K562 (cell line): Measurements from ENCODE around the gene SLC25A2. TPM values are rescaled to one million over a fixed set of nuclear protein-coding genes. Genes with fewer than 3 reads are reported as not detected.

Source experiments
- ASH1L ChIP-seq: fragments of 450-650 bp; IDR thresholded peaks from 2 replicates; pipeline ENCODE4 v1.6.1; 2018; ENCODE audit warnings: borderline replicate concordance, mild to moderate bottlenecking, low read depth; ENCODE audit not compliant: partially characterized antibody
- HDAC1 ChIP-seq, 2 experiments: fragments of 450-650 bp; IDR thresholded peaks; 2 replicates each; pipeline ENCODE4 v1.6.1; 2016 to 2017; ENCODE audit warnings: inconsistent platforms in 1 of 2, mild to moderate bottlenecking in 1 of 2, moderate library complexity in 1 of 2
- ILF3 ChIP-seq: fragments of 450-650 bp; IDR thresholded peaks from 2 replicates; pipeline ENCODE4 v1.6.1; 2018; ENCODE audit warnings: antibody characterized with exemption, mild to moderate bottlenecking, moderate library complexity, borderline replicate concordance
- L3MBTL2 ChIP-seq: fragments of 450-650 bp; IDR thresholded peaks from 2 replicates; pipeline ENCODE4 v1.6.1; 2016; ENCODE audit warnings: mild to moderate bottlenecking, moderate library complexity
- MAFF ChIP-seq: IDR thresholded peaks from 2 replicates; pipeline ENCODE4 v1.6.1; 2012; ENCODE audit warnings: low read length, improper control_type of control experiment
- NBN ChIP-seq: fragments of 450-650 bp; IDR thresholded peaks from 2 replicates; pipeline ENCODE4 v1.6.1; 2016; ENCODE audit warnings: low read depth, mild to moderate bottlenecking
- NRF1 ChIP-seq, 2 experiments: fragments of 450-650 bp; IDR thresholded peaks in 1 of 2; conservative IDR thresholded peaks in 1 of 2; 2 replicates each; pipeline ENCODE4 v1.6.1; 2014; ENCODE audit warnings: mild to moderate bottlenecking in 2 of 2
- PHB2 ChIP-seq: fragments of 450-650 bp; IDR thresholded peaks from 2 replicates; pipeline ENCODE4 v1.6.1; 2017; ENCODE audit warnings: low read depth
- RAD21 ChIP-seq, 2 experiments: fragments of 250-450 bp in 1 of 2; fragments of 450-650 bp in 1 of 2; sonication (Bioruptor Pico) in 1 of 2; formaldehyde crosslinking in 1 of 2; IDR thresholded peaks in 1 of 2; conservative IDR thresholded peaks in 1 of 2; 2 replicates each; pipeline versions ENCODE4 v1.4.0 to v1.8.0; 2020 to 2022; ENCODE audit warnings: mild to moderate bottlenecking in 2 of 2, moderate library complexity in 1 of 2
- SRSF7 ChIP-seq: fragments of 200-400 bp; formaldehyde crosslinking; optimal IDR thresholded peaks from 2 replicates; pipeline ENCODE3; 2017; ENCODE audit warnings: mild to moderate bottlenecking, low read depth, low read length
- TOE1 ChIP-seq, 2 experiments: fragments of 450-650 bp in 1 of 2; sonication (generic) in 1 of 2; formaldehyde crosslinking in 1 of 2; IDR thresholded peaks; 2 replicates each; pipeline versions ENCODE4 v1.7.1 to v1.8.0; 2016 to 2022; ENCODE audit warnings: borderline replicate concordance in 2 of 2, mild to moderate bottlenecking in 2 of 2, antibody characterized with exemption in 1 of 2, inconsistent platforms in 1 of 2, low read depth in 1 of 2, missing genetic modification reagents in 1 of 2, moderate library complexity in 1 of 2
- ZFX ChIP-seq: sonication (generic); formaldehyde crosslinking; IDR thresholded peaks from 2 replicates; pipeline ENCODE4 v1.8.0; 2022; ENCODE audit warnings: mild to moderate bottlenecking, missing genetic modification reagents, moderate library complexity
- ZNF347 ChIP-seq: fragments of 450-650 bp; formaldehyde crosslinking; IDR thresholded peaks from 2 replicates; pipeline ENCODE4 v1.4.0; 2020; ENCODE audit warnings: low read depth, mild to moderate bottlenecking, moderate library complexity
- ZNF583 ChIP-seq: fragments of 250-450 bp; sonication (Bioruptor Pico); IDR thresholded peaks from 2 replicates; pipeline ENCODE4 v1.4.0; 2020
- ZNF717 ChIP-seq: fragments of 250-450 bp; sonication (Bioruptor Pico); IDR thresholded peaks from 2 replicates; pipeline ENCODE4 v1.5.0; 2021
- polyA plus RNA-seq, 8 experiments: library from polyadenylated mRNA; depleted of rRNA in 4 of 8; stranded (reverse) in 5 of 8; unstranded in 3 of 8; fragments of >200 nt; fragmentation: Nextera tagmentation in 2 of 8; fragmentation: Illumina TruSeq in 1 of 8; extraction: Ambion mirVana in 2 of 8; extraction: Trizol in 1 of 8; gene quantifications; 2 replicates each; pipeline versions ENCODE4 v1.2.1 to v1.2.3, GENCODE V29; 2011 to 2014; ENCODE audit warnings: inconsistent platforms in 1 of 8, missing spikeins in 1 of 8
- total RNA-seq, 7 experiments: library from RNA; depleted of rRNA in 6 of 7; stranded (reverse); fragments of >200 nt in 6 of 7; fragmentation: Illumina TruSeq in 2 of 7; extraction: Trizol in 2 of 7; gene quantifications; 2 replicates each; pipeline versions ENCODE4 v1.2.1 to v1.2.3, GENCODE V29; 2011 to 2021; ENCODE audit warnings: low replicate concordance in 1 of 7
- TF ChIP-seq, protein P1 (sequence below): fragments of 450-650 bp; formaldehyde crosslinking; IDR thresholded peaks from 2 replicates; pipeline ENCODE4 v1.4.0; 2020; ENCODE audit warnings: mild to moderate bottlenecking, moderate library complexity
- TF ChIP-seq, protein P2 (sequence below): fragments of 250-450 bp; sonication (Bioruptor Pico); IDR thresholded peaks from 2 replicates; pipeline ENCODE4 v1.8.0; 2021; ENCODE audit warnings: moderate library complexity, mild to moderate bottlenecking, inconsistent platforms
- TF ChIP-seq, protein P3 (sequence below): fragments of 250-450 bp; sonication (Bioruptor Pico); IDR thresholded peaks from 2 replicates; pipeline ENCODE4 v1.5.1; 2021; ENCODE audit warnings: mild to moderate bottlenecking
- TF ChIP-seq, protein P4 (sequence below): IDR thresholded peaks from 3 replicates; pipeline ENCODE4 v1.6.1; 2011; ENCODE audit warnings: borderline replicate concordance, mild to moderate bottlenecking, moderate library complexity; ENCODE audit not compliant: insufficient read length; ENCODE audit errors: extremely low read depth

The SLC25A2 gene
- total and polyA plus RNA-seq, 9 of the 15 experiments (the other 6 are each of a cell fraction or from before 2014, with no cell fraction given) = 0.09 to 0.11 (median 0.11) TPM; not detected in 6

DNA sequence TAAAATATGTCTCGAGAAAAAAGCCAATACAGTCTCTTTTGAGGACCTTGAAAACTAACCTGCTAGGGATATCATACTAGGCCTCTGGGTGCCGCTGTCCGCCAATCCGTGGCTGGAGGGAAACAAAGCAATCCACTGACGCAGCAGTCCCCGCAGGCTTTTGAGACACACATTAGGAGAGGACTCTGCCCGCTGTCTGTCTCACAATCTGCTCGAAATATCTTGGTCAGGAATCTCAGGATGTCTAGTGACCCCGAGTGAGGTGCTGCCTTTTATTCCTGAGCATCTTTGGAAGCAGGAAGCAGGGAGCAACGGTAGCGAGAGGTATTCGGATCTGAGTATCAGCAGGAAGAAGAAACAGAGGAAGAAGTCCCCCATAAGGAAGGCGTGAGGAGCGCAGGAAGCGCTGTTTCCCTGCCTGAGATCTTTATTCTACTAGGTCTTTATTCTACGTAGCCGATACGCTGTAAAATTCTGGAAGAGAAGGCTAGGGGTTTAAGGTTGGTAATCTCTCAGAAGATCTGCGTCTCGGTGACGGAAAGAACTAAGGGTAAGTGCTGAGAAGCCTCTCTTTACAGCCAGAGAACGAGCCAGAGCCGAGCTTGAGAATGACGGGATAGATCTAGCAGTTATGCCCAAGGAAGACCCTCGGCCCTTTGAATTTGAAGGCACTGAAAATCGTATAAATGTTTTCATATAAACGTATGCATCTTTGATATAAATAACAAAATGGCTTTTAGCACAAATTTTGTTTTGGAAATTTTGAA is 22.4 kb upstream of the SLC25A2 start (continued):
- TF ChIP-seq ILF3 (no peak), MAFF (peak; percentile 37; the same call in 1 of the 2 replicates), RAD21 (CRISPR knock-in tag; conservative IDR thresholded peaks at IDR 0.05 in 1 of 2, IDR thresholded peaks at IDR 0.05 in 1 of 2) (peak; percentile 62), ZFX (no peak), L3MBTL2 (peak; percentile 91), TOE1 (IDR thresholded peaks at IDR 0.05; ENCODE audit: borderline replicate concordance) (0 out of 2 replicates have a peak, but pooled peaks have one; percentile 35), TOE1 (CRISPR knock-in tag; IDR thresholded peaks at IDR 0.05; ENCODE audit: borderline replicate concordance, low read depth) (no peak), SRSF7 (no peak), HDAC1 (IDR thresholded peaks at IDR 0.05) (no peak), ZNF717 (CRISPR knock-in tag) (no peak), ZNF583 (CRISPR knock-in tag) (no peak), PHB2 (no peak), NRF1 (conservative IDR thresholded peaks at IDR 0.05 in 1 of 2, IDR thresholded peaks at IDR 0.05 in 1 of 2) (peak; percentile 33 to 54; a peak in 3 of 4 replicates), NBN (no peak), ASH1L (peak; percentile 22), ZNF347 (CRISPR knock-in tag) (no peak)
- TF ChIP-seq, protein P1, sequence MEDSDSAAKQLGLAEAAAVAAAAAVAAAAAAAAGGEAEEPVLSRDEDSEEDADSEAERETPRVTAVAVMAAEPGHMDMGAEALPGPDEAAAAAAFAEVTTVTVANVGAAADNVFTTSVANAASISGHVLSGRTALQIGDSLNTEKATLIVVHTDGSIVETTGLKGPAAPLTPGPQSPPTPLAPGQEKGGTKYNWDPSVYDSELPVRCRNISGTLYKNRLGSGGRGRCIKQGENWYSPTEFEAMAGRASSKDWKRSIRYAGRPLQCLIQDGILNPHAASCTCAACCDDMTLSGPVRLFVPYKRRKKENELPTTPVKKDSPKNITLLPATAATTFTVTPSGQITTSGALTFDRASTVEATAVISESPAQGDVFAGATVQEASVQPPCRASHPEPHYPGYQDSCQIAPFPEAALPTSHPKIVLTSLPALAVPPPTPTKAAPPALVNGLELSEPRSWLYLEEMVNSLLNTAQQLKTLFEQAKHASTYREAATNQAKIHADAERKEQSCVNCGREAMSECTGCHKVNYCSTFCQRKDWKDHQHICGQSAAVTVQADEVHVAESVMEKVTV (CRISPR knock-in tag) = peak; percentile 55
- TF ChIP-seq, protein P2, sequence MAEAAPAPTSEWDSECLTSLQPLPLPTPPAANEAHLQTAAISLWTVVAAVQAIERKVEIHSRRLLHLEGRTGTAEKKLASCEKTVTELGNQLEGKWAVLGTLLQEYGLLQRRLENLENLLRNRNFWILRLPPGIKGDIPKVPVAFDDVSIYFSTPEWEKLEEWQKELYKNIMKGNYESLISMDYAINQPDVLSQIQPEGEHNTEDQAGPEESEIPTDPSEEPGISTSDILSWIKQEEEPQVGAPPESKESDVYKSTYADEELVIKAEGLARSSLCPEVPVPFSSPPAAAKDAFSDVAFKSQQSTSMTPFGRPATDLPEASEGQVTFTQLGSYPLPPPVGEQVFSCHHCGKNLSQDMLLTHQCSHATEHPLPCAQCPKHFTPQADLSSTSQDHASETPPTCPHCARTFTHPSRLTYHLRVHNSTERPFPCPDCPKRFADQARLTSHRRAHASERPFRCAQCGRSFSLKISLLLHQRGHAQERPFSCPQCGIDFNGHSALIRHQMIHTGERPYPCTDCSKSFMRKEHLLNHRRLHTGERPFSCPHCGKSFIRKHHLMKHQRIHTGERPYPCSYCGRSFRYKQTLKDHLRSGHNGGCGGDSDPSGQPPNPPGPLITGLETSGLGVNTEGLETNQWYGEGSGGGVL (CRISPR knock-in tag) = no peak
- TF ChIP-seq, protein P3, sequence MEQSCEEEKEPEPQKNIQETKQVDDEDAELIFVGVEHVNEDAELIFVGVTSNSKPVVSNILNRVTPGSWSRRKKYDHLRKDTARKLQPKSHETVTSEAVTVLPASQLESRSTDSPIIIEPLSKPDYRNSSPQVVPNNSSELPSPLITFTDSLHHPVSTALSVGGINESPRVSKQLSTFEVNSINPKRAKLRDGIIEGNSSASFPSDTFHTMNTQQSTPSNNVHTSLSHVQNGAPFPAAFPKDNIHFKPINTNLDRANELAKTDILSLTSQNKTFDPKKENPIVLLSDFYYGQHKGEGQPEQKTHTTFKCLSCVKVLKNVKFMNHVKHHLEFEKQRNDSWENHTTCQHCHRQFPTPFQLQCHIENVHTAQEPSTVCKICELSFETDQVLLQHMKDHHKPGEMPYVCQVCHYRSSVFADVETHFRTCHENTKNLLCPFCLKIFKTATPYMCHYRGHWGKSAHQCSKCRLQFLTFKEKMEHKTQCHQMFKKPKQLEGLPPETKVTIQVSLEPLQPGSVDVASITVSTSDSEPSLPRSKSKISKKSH (CRISPR knock-in tag) = no peak
- TF ChIP-seq, protein P4, sequence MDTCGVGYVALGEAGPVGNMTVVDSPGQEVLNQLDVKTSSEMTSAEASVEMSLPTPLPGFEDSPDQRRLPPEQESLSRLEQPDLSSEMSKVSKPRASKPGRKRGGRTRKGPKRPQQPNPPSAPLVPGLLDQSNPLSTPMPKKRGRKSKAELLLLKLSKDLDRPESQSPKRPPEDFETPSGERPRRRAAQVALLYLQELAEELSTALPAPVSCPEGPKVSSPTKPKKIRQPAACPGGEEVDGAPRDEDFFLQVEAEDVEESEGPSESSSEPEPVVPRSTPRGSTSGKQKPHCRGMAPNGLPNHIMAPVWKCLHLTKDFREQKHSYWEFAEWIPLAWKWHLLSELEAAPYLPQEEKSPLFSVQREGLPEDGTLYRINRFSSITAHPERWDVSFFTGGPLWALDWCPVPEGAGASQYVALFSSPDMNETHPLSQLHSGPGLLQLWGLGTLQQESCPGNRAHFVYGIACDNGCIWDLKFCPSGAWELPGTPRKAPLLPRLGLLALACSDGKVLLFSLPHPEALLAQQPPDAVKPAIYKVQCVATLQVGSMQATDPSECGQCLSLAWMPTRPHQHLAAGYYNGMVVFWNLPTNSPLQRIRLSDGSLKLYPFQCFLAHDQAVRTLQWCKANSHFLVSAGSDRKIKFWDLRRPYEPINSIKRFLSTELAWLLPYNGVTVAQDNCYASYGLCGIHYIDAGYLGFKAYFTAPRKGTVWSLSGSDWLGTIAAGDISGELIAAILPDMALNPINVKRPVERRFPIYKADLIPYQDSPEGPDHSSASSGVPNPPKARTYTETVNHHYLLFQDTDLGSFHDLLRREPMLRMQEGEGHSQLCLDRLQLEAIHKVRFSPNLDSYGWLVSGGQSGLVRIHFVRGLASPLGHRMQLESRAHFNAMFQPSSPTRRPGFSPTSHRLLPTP = no peak
